GM10266 (cell line): ENCODE measurements around the gene TRMO.

Source experiments
- DNase-seq: peaks from one replicate; pipeline ENCODE4 v3.0.0; 2012; ENCODE audit errors: extremely low spot score
- TF ChIP-seq, protein P1 (sequence below): IDR thresholded peaks from 2 replicates; pipeline ENCODE4 v1.5.1; 2012; ENCODE audit warnings: mild to moderate bottlenecking, low read depth; ENCODE audit not compliant: control insufficient read depth, insufficient read depth; ENCODE audit errors: missing control alignments

TRMO gene

DNA sequence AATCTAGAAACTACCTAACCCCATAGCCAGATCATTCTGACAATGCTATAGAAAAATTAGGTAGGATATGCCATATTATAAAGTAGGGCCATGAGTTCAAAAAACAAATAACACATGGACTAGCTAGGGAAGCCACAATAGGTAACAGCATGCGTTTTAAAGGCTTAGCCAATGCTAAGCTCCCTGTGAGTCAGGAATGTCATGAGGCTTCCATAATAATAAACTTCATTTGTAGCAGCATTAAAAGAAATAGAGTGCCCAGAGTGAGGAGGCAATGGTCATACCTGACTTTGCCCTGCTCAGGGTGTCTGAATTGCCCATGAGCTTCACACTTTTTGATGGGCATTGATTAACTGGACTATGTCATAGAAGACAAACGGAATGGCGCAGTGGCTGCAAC, 53.4 kb downstream of the TRMO start:
- TF ChIP-seq, protein P1, sequence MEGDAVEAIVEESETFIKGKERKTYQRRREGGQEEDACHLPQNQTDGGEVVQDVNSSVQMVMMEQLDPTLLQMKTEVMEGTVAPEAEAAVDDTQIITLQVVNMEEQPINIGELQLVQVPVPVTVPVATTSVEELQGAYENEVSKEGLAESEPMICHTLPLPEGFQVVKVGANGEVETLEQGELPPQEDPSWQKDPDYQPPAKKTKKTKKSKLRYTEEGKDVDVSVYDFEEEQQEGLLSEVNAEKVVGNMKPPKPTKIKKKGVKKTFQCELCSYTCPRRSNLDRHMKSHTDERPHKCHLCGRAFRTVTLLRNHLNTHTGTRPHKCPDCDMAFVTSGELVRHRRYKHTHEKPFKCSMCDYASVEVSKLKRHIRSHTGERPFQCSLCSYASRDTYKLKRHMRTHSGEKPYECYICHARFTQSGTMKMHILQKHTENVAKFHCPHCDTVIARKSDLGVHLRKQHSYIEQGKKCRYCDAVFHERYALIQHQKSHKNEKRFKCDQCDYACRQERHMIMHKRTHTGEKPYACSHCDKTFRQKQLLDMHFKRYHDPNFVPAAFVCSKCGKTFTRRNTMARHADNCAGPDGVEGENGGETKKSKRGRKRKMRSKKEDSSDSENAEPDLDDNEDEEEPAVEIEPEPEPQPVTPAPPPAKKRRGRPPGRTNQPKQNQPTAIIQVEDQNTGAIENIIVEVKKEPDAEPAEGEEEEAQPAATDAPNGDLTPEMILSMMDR: no peak

DNA sequence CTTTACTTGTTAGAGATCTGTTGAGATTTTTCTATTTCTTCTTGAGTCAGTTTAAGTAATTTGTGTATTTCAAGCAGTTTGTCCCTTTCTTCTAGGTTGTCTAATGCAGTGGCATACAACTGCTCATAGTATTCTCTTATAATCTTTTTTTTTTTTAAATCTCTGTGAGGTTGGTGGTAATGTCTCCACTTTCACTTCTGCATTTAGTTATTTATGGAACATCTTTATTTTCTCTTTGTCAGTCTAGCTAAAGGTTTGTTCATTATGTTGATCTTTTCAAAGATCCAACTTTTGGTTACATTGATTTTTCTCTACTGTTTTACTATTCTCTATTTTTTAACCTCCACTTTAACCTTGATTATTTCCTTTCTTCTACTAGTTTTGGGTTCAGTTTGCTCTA, 55.5 kb downstream of the TRMO start:
- TF ChIP-seq, protein P1: no peak
- no peak for DNase-seq

More for the DNA sequence above, 53.4 kb downstream of the TRMO start:
- DNase-seq: no peak

DNA sequence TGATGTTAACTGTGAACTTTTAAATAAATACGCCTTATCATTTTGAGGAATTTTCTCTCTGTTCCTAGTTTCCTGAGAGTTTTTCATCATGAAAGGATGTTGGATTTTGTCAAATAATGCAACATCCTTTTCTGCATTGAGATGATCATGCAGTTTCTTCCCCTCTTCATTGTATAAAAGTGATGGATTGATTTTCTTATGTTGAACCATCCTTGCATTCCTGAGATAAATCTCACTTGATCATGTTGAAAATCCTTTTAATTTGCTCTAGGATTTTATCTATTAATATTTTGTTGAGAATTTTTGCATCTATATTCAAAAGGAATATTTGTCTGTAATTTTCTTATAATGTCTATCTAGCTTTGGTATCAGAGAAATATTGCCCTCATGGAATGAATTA, 56.0 kb downstream of the TRMO start:
- DNase-seq: no peak
- TF ChIP-seq, protein P1: no peak

DNA sequence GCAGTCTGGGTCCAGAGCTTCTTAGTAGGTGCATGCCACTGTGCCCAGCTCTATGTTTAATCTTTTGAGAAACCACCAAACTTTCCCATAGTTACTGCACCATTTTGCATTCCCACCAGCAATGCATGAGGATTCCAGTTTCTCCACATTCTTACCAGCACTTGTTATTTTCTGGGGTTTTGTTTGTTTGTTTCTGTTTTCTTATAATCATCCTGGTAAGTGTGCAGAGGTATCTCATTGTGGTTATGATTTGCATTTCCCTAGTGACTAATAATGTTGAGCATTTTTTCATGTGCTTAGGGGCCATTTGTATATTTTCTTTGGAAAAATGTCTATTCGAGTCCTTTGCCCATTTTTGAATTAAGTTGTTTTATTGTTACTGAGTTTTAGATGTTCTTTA, 57.9 kb downstream of the TRMO start:
- TF ChIP-seq, protein P1: no peak
- DNase-seq: no peak

DNA sequence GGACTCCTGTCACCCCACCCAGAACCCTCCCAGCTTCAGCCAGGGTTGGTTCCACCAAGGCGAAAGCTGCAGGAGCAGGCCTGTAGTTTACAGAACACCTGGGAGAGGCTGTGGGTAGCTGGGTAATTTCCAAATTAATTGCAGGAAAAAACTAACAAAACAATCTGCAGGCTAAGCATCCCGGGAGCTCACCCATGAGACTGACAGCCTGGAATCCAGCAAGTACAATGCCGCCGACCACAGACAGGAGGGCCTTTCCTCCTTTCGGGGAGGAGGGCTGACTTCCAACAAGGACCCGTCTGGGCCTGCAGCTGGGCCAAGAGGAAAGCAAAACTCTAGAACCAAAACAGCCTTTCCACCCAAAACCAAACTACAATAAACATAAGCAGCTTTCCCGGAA, 59.0 kb downstream of the TRMO start:
- DNase-seq: peak; percentile 2
- TF ChIP-seq, protein P1: no peak

DNA sequence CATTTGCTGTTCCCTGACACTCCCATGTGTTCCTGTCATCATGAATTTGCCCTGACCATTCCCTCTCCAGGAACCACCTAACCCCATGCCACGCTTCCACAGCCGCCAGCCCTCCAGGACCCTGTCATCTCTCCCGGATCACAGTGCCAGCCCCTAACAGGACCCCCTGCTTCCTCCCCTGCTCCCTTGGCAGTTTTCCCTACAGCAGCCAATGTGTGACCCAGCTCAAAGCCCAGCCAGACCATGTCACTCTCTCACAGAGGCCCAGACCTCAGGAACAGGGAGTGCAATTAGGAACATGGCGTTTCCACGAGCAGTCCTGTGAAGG, 61.2 kb downstream of the TRMO start:
- DNase-seq: no peak
- TF ChIP-seq, protein P1: no peak

DNA sequence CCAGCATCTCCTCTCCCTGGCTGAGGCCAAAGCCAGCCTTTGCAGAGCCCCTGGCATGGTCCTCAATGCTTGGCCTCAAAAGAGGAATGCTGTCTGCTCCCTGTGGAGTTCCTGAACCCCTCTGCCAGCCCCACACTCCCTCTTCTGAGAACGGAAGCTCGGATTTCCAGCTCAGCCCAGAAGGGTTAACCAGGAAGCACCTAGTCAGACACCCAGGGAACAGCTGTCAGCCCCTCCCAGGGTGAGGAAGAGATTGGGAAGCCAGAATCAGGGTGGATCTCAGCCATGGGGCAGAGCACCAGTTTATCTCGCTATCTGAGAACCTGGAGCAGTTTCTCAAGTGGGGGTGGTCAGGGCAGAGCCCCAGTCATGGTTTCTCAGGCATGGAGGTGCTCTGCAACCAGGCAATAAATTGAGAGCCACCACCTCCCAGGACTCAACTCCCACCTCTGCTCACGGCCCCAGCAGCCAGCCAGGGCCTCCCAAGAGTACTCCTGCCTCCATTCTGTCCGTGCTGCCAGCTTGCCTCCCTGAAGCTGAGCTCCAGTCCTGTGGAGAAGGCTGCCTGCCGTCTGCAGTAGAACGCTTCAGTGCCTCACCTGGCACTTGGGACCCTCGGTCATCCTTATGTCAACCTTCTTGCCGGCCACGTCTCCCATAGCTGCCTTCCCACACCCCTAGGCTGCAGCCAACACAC, 61.7 kb downstream of the TRMO start:
- TF ChIP-seq, protein P1: no peak
- no peak for DNase-seq
